SH-SY5Y (cell line): ENCODE results near the gene TMEM164.

Experiments used
- GATA2 ChIP-seq: IDR thresholded peaks from 2 replicates; pipeline ENCODE4 v1.6.1; 2011; ENCODE audit warnings: mild to moderate bottlenecking, low read depth, low read length
- GATA3 ChIP-seq: IDR thresholded peaks from 2 replicates; pipeline ENCODE4 v1.6.1; 2011; ENCODE audit warnings: low read depth, mild to moderate bottlenecking, low read length, moderate library complexity

TMEM164 gene

GRCh38 chrX:110062919-110063318 is 60.0 kb downstream of the TMEM164 start:
- TF ChIP-seq GATA2 (no peak), GATA3 (no peak)

GRCh38 chrX:110066488-110067225 is 63.7 kb downstream of the TMEM164 start:
- TF ChIP-seq GATA2 (no peak), GATA3 (no peak)

GRCh38 chrX:110070970-110071369 is 68.1 kb downstream of the TMEM164 start:
- TF ChIP-seq GATA3 (no peak), GATA2 (no peak)

GRCh38 chrX:110081320-110081719 is 78.4 kb downstream of the TMEM164 start:
- no peak for TF ChIP-seq GATA3
- no peak for TF ChIP-seq GATA2

- TF ChIP-seq GATA2 (no peak), GATA3 (no peak)
Observed at GRCh38 chrX:110081740-110082139, 78.8 kb downstream of the TMEM164 start.

- no peak for TF ChIP-seq GATA2
- no peak for TF ChIP-seq GATA3
Observed at GRCh38 chrX:110082161-110082560, 79.2 kb downstream of the TMEM164 start.

- TF ChIP-seq GATA2, result no peak
- TF ChIP-seq GATA3, result no peak
Observed at GRCh38 chrX:110086162-110086915, 83.4 kb downstream of the TMEM164 start.

- TF ChIP-seq GATA3 (no peak), GATA2 (no peak)
Observed at GRCh38 chrX:110086916-110087484, 84.1 kb downstream of the TMEM164 start.

- TF ChIP-seq GATA3 (no peak), GATA2 (no peak)
Observed at GRCh38 chrX:110087485-110088356, 84.8 kb downstream of the TMEM164 start.

GRCh38 chrX:110089656-110090403 is 86.9 kb downstream of the TMEM164 start:
- TF ChIP-seq GATA2 (no peak), GATA3 (no peak)

GRCh38 chrX:110097920-110098319 is 95.0 kb downstream of the TMEM164 start:
- TF ChIP-seq GATA2, result no peak
- TF ChIP-seq GATA3, result no peak

- TF ChIP-seq GATA3, result no peak
- TF ChIP-seq GATA2, result no peak
Observed at GRCh38 chrX:110103344-110103743, 100.4 kb downstream of the TMEM164 start.

GRCh38 chrX:110104078-110104477 is 101.2 kb downstream of the TMEM164 start:
- TF ChIP-seq GATA2, result no peak
- TF ChIP-seq GATA3, result no peak
